CD4-positive, alpha-beta T cell (primary cell): ENCODE data around the gene AFG3L2. TPM values are rescaled to one million over a fixed set of nuclear protein-coding genes. Genes with fewer than 3 reads are reported as not detected.

Source experiments
- ATAC-seq: fragments of 200-7000 bp; cut with Tn5 transposase; one replicate; pipeline ENCODE4 v1.10.0; 2022; ENCODE audit warnings: mild to moderate bottlenecking; ENCODE audit not compliant: poor library complexity
- CTCF ChIA-PET: fragments of 350-600 bp; sonication (Branson Sonifier 250); formaldehyde crosslinking; loops from one replicate; lab custom pipeline; 2021; ENCODE audit warnings: antibody characterized with exemption, inconsistent platforms; lab: Charles Lee
- POLR2A ChIA-PET: fragments of 350-600 bp; sonication (Branson Sonifier 250); formaldehyde crosslinking; loops from one replicate; lab custom pipeline; 2021; ENCODE audit warnings: antibody characterized with exemption, inconsistent platforms; lab: Charles Lee
- DNase-seq, 14 experiments: peaks; one replicate each; pipeline ENCODE4 v3.0.0-alpha.2; 2013 to 2020; ENCODE audit warnings: mixed read lengths in 2 of 14
- H3K27ac ChIP-seq, 2 donors: one replicate each; pipeline versions ENCODE4 v1.5.1 to v1.7.0; 2013; ENCODE audit warnings: low read length in 2 of 2, low read depth in 1 of 2, mild to moderate bottlenecking in 1 of 2
- H3K27me3 ChIP-seq, 2 experiments: 1 replicate in 1 of 2; 2 replicates in 1 of 2; pipeline versions ENCODE4 v1.6.1 to v1.7.0; 2013; ENCODE audit warnings: low read length in 2 of 2, control low read depth in 1 of 2, mild to moderate bottlenecking in 1 of 2, moderate library complexity in 1 of 2; ENCODE audit not compliant: insufficient read depth in 2 of 2, control insufficient read depth in 1 of 2
- H3K36me3 ChIP-seq: one replicate; pipeline ENCODE4 v1.6.1; 2013; ENCODE audit warnings: low read length, control low read depth; ENCODE audit not compliant: insufficient read depth
- H3K4me1 ChIP-seq: one replicate; pipeline ENCODE4 v1.6.1; 2013; ENCODE audit warnings: low read length, control low read depth; ENCODE audit not compliant: insufficient read depth
- H3K4me3 ChIP-seq: one replicate; pipeline ENCODE4 v1.5.1; 2013; ENCODE audit warnings: mild to moderate bottlenecking, low read length, moderate library complexity
- H3K9me3 ChIP-seq, 2 experiments: 1 replicate in 1 of 2; 2 replicates in 1 of 2; pipeline versions ENCODE4 v1.6.1 to v1.7.0; 2013; ENCODE audit warnings: low read length in 2 of 2, mild to moderate bottlenecking in 2 of 2, control low read depth in 1 of 2, moderate library complexity in 1 of 2; ENCODE audit not compliant: control insufficient read depth in 1 of 2, insufficient read depth in 1 of 2
- H3K27ac Mint-ChIP-seq: one replicate; pipeline ENCODE4 v1.8.0; 2020; ENCODE audit warnings: mixed read lengths
- H3K27me3 Mint-ChIP-seq: one replicate; pipeline ENCODE4 v1.8.0; 2021; ENCODE audit warnings: mixed read lengths
- H3K36me3 Mint-ChIP-seq: one replicate; pipeline ENCODE4 v1.8.0; 2021; ENCODE audit warnings: low read depth, mixed read lengths
- H3K4me1 Mint-ChIP-seq: one replicate; pipeline ENCODE4 v1.8.0; 2021; ENCODE audit warnings: low read depth, mixed read lengths
- H3K4me3 Mint-ChIP-seq: one replicate; pipeline ENCODE4 v1.8.0; 2020; ENCODE audit warnings: mild to moderate bottlenecking, mixed read lengths
- H3K9me3 Mint-ChIP-seq: one replicate; pipeline ENCODE4 v1.8.0; 2020; ENCODE audit warnings: mixed read lengths
- CTCF ChIP-seq: fragments of 200-600 bp; IDR thresholded peaks from one replicate; pipeline ENCODE4 v1.8.0; 2022; ENCODE audit warnings: antibody characterized with exemption, mild to moderate bottlenecking
- intact Hi-C, 2 experiments: fragments of 100-400 bp; cut with DNase I in 1 of 2; cut with micrococcal nuclease in 1 of 2; formaldehyde crosslinking; loops; one replicate each; pipeline versions ENCODE4 v1.15.1 to v1.9.0; 2023 to 2025; cut with DNase I, micrococcal nuclease
- total RNA-seq, 174 experiments: library from RNA in 2 of 174; stranded (reverse) in 2 of 174; gene quantifications; one replicate each; pipeline ENCODE4 v1.2.3 and lab custom pipeline; 2021 to 2026

The AFG3L2 gene
- total RNA-seq, 2 experiments from 2014 or later, result 40.4 to 46.8 TPM

GRCh38 chr18:12408247-12408869 lies 31.3 kb upstream of the AFG3L2 start:
- ChIA-PET POLR2A (interaction anchor here (1.2 to 4.1 kb wide), 2 partner anchors 24 to 31 kb away, joined by 3 to 28 read pairs; partner anchors contain the start of gene AFG3L2), CTCF (interaction anchor here (0.8 kb wide), 1 partner anchor 16 kb away, joined by 3 read pairs; no protein-coding TSS in a partner anchor)
- Mint-ChIP-seq H3K9me3 (no peaks in the 10 kb centered on the region), H3K4me3 (peak overlapping the region; percentile 22), H3K4me1 (peaks cover 25% of the 10 kb centered on the region), H3K36me3 (no peaks in the 10 kb centered on the region), H3K27ac (no peak overlapping the region), H3K27me3 (peaks cover 37% of the 10 kb centered on the region)
- peaks cover 22% of the 10 kb centered on the region for H3K4me1 ChIP-seq
- peak overlapping the region; percentile 56 for H3K4me3 ChIP-seq
- no peaks in the 10 kb centered on the region for H3K9me3 ChIP-seq
- peak in 2 of 14 experiments; percentile 9 to 20 for DNase-seq
- H3K36me3 ChIP-seq, result no peaks in the 10 kb centered on the region
- H3K27ac ChIP-seq, result no peak overlapping the region
- TF ChIP-seq CTCF, result no peak
- intact Hi-C loops, result no loop called here
- ATAC-seq, result no peak
- peaks cover 4 to 18% of the 10 kb centered on the region in 2 experiments for H3K27me3 ChIP-seq

GRCh38 chr18:12406371-12407111 lies 29.5 kb upstream of the AFG3L2 start:
- H3K9me3 ChIP-seq, result no peaks in the 10 kb centered on the region
- no peaks in the 10 kb centered on the region for H3K9me3 Mint-ChIP-seq
- no peak overlapping the region for H3K27ac Mint-ChIP-seq
- no peak for TF ChIP-seq CTCF
- H3K36me3 ChIP-seq, result no peaks in the 10 kb centered on the region
- ChIA-PET CTCF (no interaction called here), POLR2A (interaction anchor here (4.1 kb wide), 1 partner anchor 30 kb away, joined by 28 read pairs; the partner anchor contains the start of gene AFG3L2)
- H3K4me1 ChIP-seq, result peaks cover 22% of the 10 kb centered on the region
- no peak overlapping the region for H3K27ac ChIP-seq
- no peak for ATAC-seq
- no peak for DNase-seq
- peaks cover 8 to 33% of the 10 kb centered on the region in 2 experiments for H3K27me3 ChIP-seq
- intact Hi-C loops, result loop anchor here in 1 of 2 experiments (2.0 kb wide), 1 partner anchor 28 kb away; no protein-coding TSS in a partner anchor
- H3K27me3 Mint-ChIP-seq, result peaks cover 54% of the 10 kb centered on the region
- H3K4me3 ChIP-seq, result peak overlapping the region; percentile 1
- no peaks in the 10 kb centered on the region for H3K36me3 Mint-ChIP-seq
- H3K4me1 Mint-ChIP-seq, result peaks cover 25% of the 10 kb centered on the region
- peak overlapping the region; percentile 71 for H3K4me3 Mint-ChIP-seq

GRCh38 chr18:12405066-12405465 lies 28.0 kb upstream of the AFG3L2 start:
- Mint-ChIP-seq H3K36me3 (no peaks in the 10 kb centered on the region), H3K9me3 (no peaks in the 10 kb centered on the region), H3K4me3 (peak overlapping the region; percentile 30), H3K27ac (no peak overlapping the region), H3K27me3 (peaks cover 59% of the 10 kb centered on the region), H3K4me1 (peaks cover 25% of the 10 kb centered on the region)
- DNase-seq (no peak), ATAC-seq (no peak)
- intact Hi-C loops, result no loop called here
- POLR2A ChIA-PET, result interaction anchor here (4.1 kb wide), 1 partner anchor 28 kb away, joined by 28 read pairs; the partner anchor contains the start of gene AFG3L2
- TF ChIP-seq CTCF, result no peak
- CTCF ChIA-PET, result no interaction called here
- Histone ChIP-seq H3K36me3 (no peaks in the 10 kb centered on the region), H3K9me3 (no peaks in the 10 kb centered on the region), H3K27ac (no peak overlapping the region), H3K4me3 (no peak overlapping the region), H3K27me3 (peaks cover 8 to 35% of the 10 kb centered on the region in 2 experiments), H3K4me1 (peaks cover 22% of the 10 kb centered on the region)
